IMR-90 (cell line): ENCODE results near the gene TSPAN14. TPM values are rescaled to one million over a fixed set of nuclear protein-coding genes. Genes with fewer than 3 reads are reported as not detected.
A peak's percentile ranks its signal among the peaks of the same experiment; 100 is the strongest.

Experiments used
- ATAC-seq: fragments of 200-7000 bp; cut with Tn5 transposase; 2 replicates; pipeline ENCODE4 v1.9.1; 2020; ENCODE audit warnings: low read depth, mild to moderate bottlenecking, moderate library complexity
- BruUV-seq: library from RNA; stranded (reverse); fragments of 400-500 nt; replicated peaks from 2 replicates; lab custom pipeline; 2021; lab: Mats Ljungman, UMichigan
- CTCF ChIA-PET: fragments of 300-600 bp; formaldehyde crosslinking; extraction: SDS; loops from one replicate; lab custom pipeline; 2021; ENCODE audit warnings: antibody characterized with exemption; lab: Yijun Ruan, JAX
- POLR2A ChIA-PET: fragments of 300-600 bp; sonication (Branson Sonifier 250); formaldehyde crosslinking; loops from one replicate; lab custom pipeline; 2022; ENCODE audit warnings: antibody characterized with exemption; ENCODE audit not compliant: unreplicated experiment; lab: Charles Lee
- DNase-seq: peaks from one replicate; pipeline ENCODE4 v3.0.0; 2013
- H2AFZ ChIP-seq: replicated peaks from 2 replicates; pipeline ENCODE3; 2013; ENCODE audit warnings: low read length, mild to moderate bottlenecking; ENCODE audit not compliant: poor library complexity
- H2AK5ac ChIP-seq: 2 replicates; pipeline ENCODE4 v1.6.1; 2013; ENCODE audit warnings: low read depth, low read length, inconsistent platforms
- H2AK9ac ChIP-seq: replicated peaks from 2 replicates; pipeline ENCODE3; 2013; ENCODE audit warnings: mild to moderate bottlenecking, low read depth, low read length, moderate library complexity; ENCODE audit not compliant: poor library complexity
- H2BK120ac ChIP-seq: 2 replicates; pipeline ENCODE4 v1.6.1; 2013; ENCODE audit warnings: low read depth, low read length, inconsistent platforms
- H2BK15ac ChIP-seq: 3 replicates; pipeline ENCODE4 v1.6.1; 2013; ENCODE audit warnings: low read depth, low read length, inconsistent platforms
- H2BK20ac ChIP-seq: 2 replicates; pipeline ENCODE4 v1.6.1; 2013; ENCODE audit warnings: low read depth, mild to moderate bottlenecking, inconsistent platforms, low read length, moderate library complexity
- H2BK5ac ChIP-seq: 2 replicates; pipeline ENCODE4 v1.6.1; 2013; ENCODE audit warnings: mild to moderate bottlenecking, low read depth, low read length, inconsistent platforms; ENCODE audit not compliant: poor library complexity, severe bottlenecking
- H3K14ac ChIP-seq: replicated peaks from 2 replicates; pipeline ENCODE4 v1.6.1; 2013; ENCODE audit warnings: low read depth, low read length, inconsistent platforms
- H3K18ac ChIP-seq: 2 replicates; pipeline ENCODE4 v1.6.1; 2013; ENCODE audit warnings: low read depth, low read length, control low read depth
- H3K23ac ChIP-seq: 2 replicates; pipeline ENCODE4 v1.6.1; 2013; ENCODE audit warnings: low read depth, low read length, inconsistent platforms
- H3K27ac ChIP-seq: 2 replicates; pipeline ENCODE4 v1.5.1; 2013; ENCODE audit warnings: mild to moderate bottlenecking, control low read depth, low read length; ENCODE audit not compliant: insufficient read depth
- H3K27me3 ChIP-seq: 2 replicates; pipeline ENCODE4 v1.6.1; 2013; ENCODE audit warnings: low read length; ENCODE audit not compliant: control insufficient read depth, insufficient read depth
- H3K36me3 ChIP-seq: 2 replicates; pipeline ENCODE4 v1.6.1; 2013; ENCODE audit warnings: low read length, mixed read lengths; ENCODE audit not compliant: control insufficient read depth, insufficient read depth
- H3K4ac ChIP-seq: 2 replicates; pipeline ENCODE4 v1.6.1; 2013; ENCODE audit warnings: low read depth, low read length, inconsistent platforms
- H3K4me1 ChIP-seq: 2 replicates; pipeline ENCODE4 v1.6.1; 2013; ENCODE audit warnings: low read length, mixed read lengths; ENCODE audit not compliant: control insufficient read depth, insufficient read depth
- H3K4me2 ChIP-seq: 2 replicates; pipeline ENCODE4 v1.6.1; 2013; ENCODE audit warnings: low read depth, mild to moderate bottlenecking, control low read depth, low read length, moderate library complexity
- H3K4me3 ChIP-seq: 2 replicates; pipeline ENCODE4 v1.5.1; 2013; ENCODE audit warnings: low read depth, mild to moderate bottlenecking, control low read depth, low read length, moderate library complexity; ENCODE audit not compliant: insufficient read depth
- H3K56ac ChIP-seq: 2 replicates; pipeline ENCODE4 v1.6.1; 2013; ENCODE audit warnings: low read length, inconsistent platforms; ENCODE audit not compliant: insufficient read depth; ENCODE audit errors: extremely low read depth
- H3K79me1 ChIP-seq, 2 experiments: 2 replicates each; pipeline ENCODE4 v1.6.1; 2013; ENCODE audit warnings: low read length in 2 of 2, inconsistent platforms in 1 of 2, low read depth in 1 of 2
- H3K9ac ChIP-seq: 2 replicates; pipeline ENCODE4 v1.6.1; 2013; ENCODE audit warnings: low read depth, low read length, control low read depth
- H3K9me1 ChIP-seq: 2 replicates; pipeline ENCODE4 v1.6.1; 2013; ENCODE audit warnings: low read length, inconsistent platforms; ENCODE audit not compliant: insufficient read depth
- H3K9me3 ChIP-seq: 2 replicates; pipeline ENCODE4 v1.6.1; 2013; ENCODE audit warnings: low read length; ENCODE audit not compliant: control insufficient read depth, insufficient read depth
- H4K20me1 ChIP-seq: 2 replicates; pipeline ENCODE4 v1.6.1; 2013; ENCODE audit warnings: low read length, inconsistent platforms; ENCODE audit not compliant: insufficient read depth
- H4K5ac ChIP-seq: 2 replicates; pipeline ENCODE4 v1.6.1; 2013; ENCODE audit warnings: mild to moderate bottlenecking, low read depth, low read length, control low read depth
- H4K8ac ChIP-seq, 2 experiments: 2 replicates each; pipeline ENCODE4 v1.6.1; 2013; ENCODE audit warnings: low read depth in 2 of 2, low read length in 2 of 2, control low read depth in 1 of 2, inconsistent platforms in 1 of 2
- H4K91ac ChIP-seq: 2 replicates; pipeline ENCODE4 v1.6.1; 2013; ENCODE audit warnings: low read depth, low read length, inconsistent platforms; ENCODE audit not compliant: insufficient read depth
- BHLHE40 ChIP-seq: fragments of 150-350 bp; IDR thresholded peaks from 2 replicates; pipeline ENCODE4 v1.6.1; 2016; ENCODE audit warnings: mild to moderate bottlenecking, low read depth, low read length
- CEBPB ChIP-seq: IDR thresholded peaks from 2 replicates; pipeline ENCODE4 v1.6.1; 2012; ENCODE audit warnings: low read depth, low read length, improper control_type of control experiment
- CHD1 ChIP-seq: IDR thresholded peaks from 2 replicates; pipeline ENCODE4 v1.6.1; 2012; ENCODE audit warnings: low read depth, low read length, improper control_type of control experiment
- FOS ChIP-seq: fragments of 150-350 bp; IDR thresholded peaks from 2 replicates; pipeline ENCODE4 v1.6.1; 2016; ENCODE audit warnings: low read depth, low read length
- MAFK ChIP-seq: IDR thresholded peaks from 2 replicates; pipeline ENCODE4 v1.6.1; 2012; ENCODE audit warnings: low read depth, low read length, improper control_type of control experiment
- MAZ ChIP-seq: IDR thresholded peaks from 2 replicates; pipeline ENCODE4 v1.6.1; 2012; ENCODE audit warnings: low read depth, mild to moderate bottlenecking, low read length, improper control_type of control experiment, moderate library complexity, borderline replicate concordance
- MXI1 ChIP-seq: IDR thresholded peaks from 2 replicates; pipeline ENCODE4 v1.6.1; 2012; ENCODE audit warnings: low read depth, mild to moderate bottlenecking, low read length, moderate library complexity, borderline replicate concordance
- NFE2L2 ChIP-seq: fragments of 150-350 bp; IDR thresholded peaks from 2 replicates; pipeline ENCODE4 v1.6.1; 2016; ENCODE audit warnings: low read depth, mild to moderate bottlenecking, low read length
- POLR2A ChIP-seq: IDR thresholded peaks from 2 replicates; pipeline ENCODE4 v1.6.1; 2012; ENCODE audit warnings: mild to moderate bottlenecking, low read depth, low read length
- RAD21 ChIP-seq: IDR thresholded peaks from 2 replicates; pipeline ENCODE4 v1.6.1; 2012; ENCODE audit warnings: low read length, improper control_type of control experiment
- RCOR1 ChIP-seq: IDR thresholded peaks from 2 replicates; pipeline ENCODE4 v1.6.1; 2012; ENCODE audit warnings: mild to moderate bottlenecking, low read length, improper control_type of control experiment; ENCODE audit not compliant: insufficient replicate concordance
- RFX5 ChIP-seq: IDR thresholded peaks from 2 replicates; pipeline ENCODE4 v1.8.0; 2012; ENCODE audit warnings: low read depth, mild to moderate bottlenecking, low read length, moderate library complexity
- SMC3 ChIP-seq: fragments of 150-350 bp; IDR thresholded peaks from 2 replicates; pipeline ENCODE4 v1.6.1; 2016; ENCODE audit warnings: low read depth, mild to moderate bottlenecking, antibody characterized with exemption, low read length, moderate library complexity
- USF2 ChIP-seq: fragments of 150-350 bp; IDR thresholded peaks from 2 replicates; pipeline ENCODE4 v1.6.1; 2017; ENCODE audit warnings: mild to moderate bottlenecking, antibody characterized with exemption, low read length, low read depth
- WGBS, 2 experiments: methylation state at CpG; one replicate each; pipeline versions ENCODE4 v1.1.5 to v1.1.7; 2013; ENCODE audit warnings: missing lambda C conversion rate in 2 of 2; ENCODE audit not compliant: insufficient read length in 1 of 2; ENCODE audit errors: extremely low coverage in 2 of 2; 5-methylcytosine and 5-hydroxymethylcytosine counted together
- dilution Hi-C: fragments of 300-500 bp; cut with HindIII; formaldehyde crosslinking; loops from one replicate; pipeline ENCODE4 v1.14.3; 2018; ENCODE audit warnings: low sequenced_read_pairs; ENCODE audit not compliant: unreplicated experiment
- in situ Hi-C: fragments of 300-500 bp; cut with MboI; formaldehyde crosslinking; loops from 3 replicates; pipeline ENCODE4 v1.14.3; 2019; ENCODE audit warnings: low sequenced_read_pairs, inconsistent platforms, mixed read lengths
- intact Hi-C: fragments of 100-400 bp; cut with micrococcal nuclease; formaldehyde crosslinking; loops from 2 replicates; pipeline ENCODE4 v1.10.0; 2022
- polyA plus RNA-seq, 3 experiments: library from polyadenylated mRNA; depleted of rRNA; stranded (reverse); fragments of >200 nt; gene quantifications; 2 replicates each; pipeline ENCODE4 v1.2.3, GENCODE V29; 2012; ENCODE audit warnings: low replicate concordance in 1 of 3
- total RNA-seq: library from RNA; depleted of rRNA; stranded (reverse); fragments of >200 nt; gene quantifications from 2 replicates; pipeline ENCODE4 v1.2.3, GENCODE V29; 2012
- TF ChIP-seq, protein P1 (sequence below): conservative IDR thresholded peaks from 2 replicates; pipeline ENCODE4 v1.5.1; 2012; ENCODE audit warnings: mild to moderate bottlenecking, low read depth, low read length, improper control_type of control experiment
- TF ChIP-seq, protein P2 (sequence below): fragments of 150-350 bp; IDR thresholded peaks from 2 replicates; pipeline ENCODE4 v1.6.1; 2016; ENCODE audit warnings: low read depth, mild to moderate bottlenecking, low read length, moderate library complexity, borderline replicate concordance

The TSPAN14 gene
- total and polyA plus RNA-seq, 2 of the 4 experiments (the other 2 are of a cell fraction), result 18.5 to 43.0 TPM

DNA sequence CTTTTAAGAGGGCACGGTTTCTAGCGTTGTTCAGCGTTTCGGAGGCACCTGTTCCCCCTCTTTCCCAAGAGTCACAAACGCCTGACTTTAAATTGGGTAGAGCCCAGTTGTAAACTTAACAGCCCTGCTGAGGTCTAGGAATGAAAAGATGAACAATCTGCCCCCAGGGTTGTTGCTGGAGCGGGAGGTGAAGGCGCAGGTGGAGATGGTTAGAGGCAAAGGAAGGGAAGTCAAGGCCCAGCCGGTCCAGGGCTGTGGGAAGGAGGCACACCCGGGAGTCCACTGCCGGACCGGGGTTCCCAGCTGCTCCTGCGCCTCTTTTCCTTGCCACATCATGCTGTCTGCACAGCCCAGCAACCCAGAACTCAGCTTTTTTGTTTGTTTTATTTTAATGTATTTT, 45.0 kb upstream of the TSPAN14 start:
- Histone ChIP-seq H4K5ac (no peak overlapping the region), H3K4ac (no peak overlapping the region), H2BK120ac (no peak overlapping the region), H3K14ac (no peak overlapping the region), H2AFZ (peak overlapping the region; percentile 84), H3K79me1 (no peaks in the 10 kb centered on the region), H3K27me3 (peaks cover 18% of the 10 kb centered on the region), H2BK20ac (no peak overlapping the region), H3K23ac (no peak overlapping the region), H3K9me3 (no peaks in the 10 kb centered on the region), H2AK5ac (no peak overlapping the region), H4K20me1 (no peaks in the 10 kb centered on the region), H3K4me2 (no peak overlapping the region; the same call in 1 of the 2 replicates), H3K36me3 (no peaks in the 10 kb centered on the region), H4K91ac (no peak overlapping the region), H3K4me3 (no peak overlapping the region), H3K4me1 (peaks cover 3% of the 10 kb centered on the region; the same call in 1 of the 2 replicates), H2BK15ac (no peak overlapping the region), H3K18ac (no peak overlapping the region), H3K9me1 (peaks cover 3% of the 10 kb centered on the region; the same call in 1 of the 2 replicates), H3K9ac (no peak overlapping the region), H2BK5ac (no peak overlapping the region), H2AK9ac (no peak overlapping the region), H4K8ac (no peak overlapping the region), H3K56ac (no peak overlapping the region), H3K27ac (no peak overlapping the region)
- in situ Hi-C loops (no loop called here), dilution Hi-C loops (no loop called here), intact Hi-C loops (no loop called here)
- TF ChIP-seq, protein P1, sequence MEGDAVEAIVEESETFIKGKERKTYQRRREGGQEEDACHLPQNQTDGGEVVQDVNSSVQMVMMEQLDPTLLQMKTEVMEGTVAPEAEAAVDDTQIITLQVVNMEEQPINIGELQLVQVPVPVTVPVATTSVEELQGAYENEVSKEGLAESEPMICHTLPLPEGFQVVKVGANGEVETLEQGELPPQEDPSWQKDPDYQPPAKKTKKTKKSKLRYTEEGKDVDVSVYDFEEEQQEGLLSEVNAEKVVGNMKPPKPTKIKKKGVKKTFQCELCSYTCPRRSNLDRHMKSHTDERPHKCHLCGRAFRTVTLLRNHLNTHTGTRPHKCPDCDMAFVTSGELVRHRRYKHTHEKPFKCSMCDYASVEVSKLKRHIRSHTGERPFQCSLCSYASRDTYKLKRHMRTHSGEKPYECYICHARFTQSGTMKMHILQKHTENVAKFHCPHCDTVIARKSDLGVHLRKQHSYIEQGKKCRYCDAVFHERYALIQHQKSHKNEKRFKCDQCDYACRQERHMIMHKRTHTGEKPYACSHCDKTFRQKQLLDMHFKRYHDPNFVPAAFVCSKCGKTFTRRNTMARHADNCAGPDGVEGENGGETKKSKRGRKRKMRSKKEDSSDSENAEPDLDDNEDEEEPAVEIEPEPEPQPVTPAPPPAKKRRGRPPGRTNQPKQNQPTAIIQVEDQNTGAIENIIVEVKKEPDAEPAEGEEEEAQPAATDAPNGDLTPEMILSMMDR, result no peak
- no peak for TF ChIP-seq BHLHE40
- TF ChIP-seq, protein P2, sequence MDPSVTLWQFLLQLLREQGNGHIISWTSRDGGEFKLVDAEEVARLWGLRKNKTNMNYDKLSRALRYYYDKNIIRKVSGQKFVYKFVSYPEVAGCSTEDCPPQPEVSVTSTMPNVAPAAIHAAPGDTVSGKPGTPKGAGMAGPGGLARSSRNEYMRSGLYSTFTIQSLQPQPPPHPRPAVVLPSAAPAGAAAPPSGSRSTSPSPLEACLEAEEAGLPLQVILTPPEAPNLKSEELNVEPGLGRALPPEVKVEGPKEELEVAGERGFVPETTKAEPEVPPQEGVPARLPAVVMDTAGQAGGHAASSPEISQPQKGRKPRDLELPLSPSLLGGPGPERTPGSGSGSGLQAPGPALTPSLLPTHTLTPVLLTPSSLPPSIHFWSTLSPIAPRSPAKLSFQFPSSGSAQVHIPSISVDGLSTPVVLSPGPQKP, result no peak
- TF ChIP-seq RAD21, result no peak
- TF ChIP-seq USF2, result no peak
- no peak for TF ChIP-seq FOS
- TF ChIP-seq CEBPB, result no peak
- no peak for TF ChIP-seq CHD1
- no peak for TF ChIP-seq MAZ
- TF ChIP-seq NFE2L2, result no peak
- TF ChIP-seq RCOR1, result no peak
- no peak for TF ChIP-seq SMC3
- TF ChIP-seq RFX5, result no peak
- no peak for TF ChIP-seq MAFK
- TF ChIP-seq MXI1, result no peak
- no peak for TF ChIP-seq POLR2A
- DNase-seq, result no peak
- CTCF ChIA-PET, result no interaction called here
- no peak for ATAC-seq
- POLR2A ChIA-PET, result no interaction called here
- WGBS, 2 experiments, result 8% methylated on average over 2 of the region's 12 CpGs; no CpG with 5 or more reads in 1 of the 2 experiments
- BruUV-seq, result no TSS peak
